ENCODE measurements around the gene TRIM45.

TRIM45 gene, protein sequence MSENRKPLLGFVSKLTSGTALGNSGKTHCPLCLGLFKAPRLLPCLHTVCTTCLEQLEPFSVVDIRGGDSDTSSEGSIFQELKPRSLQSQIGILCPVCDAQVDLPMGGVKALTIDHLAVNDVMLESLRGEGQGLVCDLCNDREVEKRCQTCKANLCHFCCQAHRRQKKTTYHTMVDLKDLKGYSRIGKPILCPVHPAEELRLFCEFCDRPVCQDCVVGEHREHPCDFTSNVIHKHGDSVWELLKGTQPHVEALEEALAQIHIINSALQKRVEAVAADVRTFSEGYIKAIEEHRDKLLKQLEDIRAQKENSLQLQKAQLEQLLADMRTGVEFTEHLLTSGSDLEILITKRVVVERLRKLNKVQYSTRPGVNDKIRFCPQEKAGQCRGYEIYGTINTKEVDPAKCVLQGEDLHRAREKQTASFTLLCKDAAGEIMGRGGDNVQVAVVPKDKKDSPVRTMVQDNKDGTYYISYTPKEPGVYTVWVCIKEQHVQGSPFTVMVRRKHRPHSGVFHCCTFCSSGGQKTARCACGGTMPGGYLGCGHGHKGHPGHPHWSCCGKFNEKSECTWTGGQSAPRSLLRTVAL

GRCh38 chr1:117121589-117122329 is at the start of gene TRIM45:
TRIM45 (minus strand) TSS chr1:117121749; CDS start chr1:117121201, 548 bp downstream.
- H3K4me3 ChIP-seq (ENCODE audit: insufficient read length, low read depth), result peak within 1 kb of the TSS; percentile 82
- H3K9ac ChIP-seq (ENCODE audit: insufficient read length, low read depth), result peak within 1 kb of the TSS; percentile 95
- H3K36me3 ChIP-seq (ENCODE audit: insufficient read depth, insufficient read length, low read length), result peaks cover 21% of the 10 kb centered on the region
- H3K9me3 ChIP-seq (ENCODE audit: insufficient read depth, low read length), result no peaks in the 10 kb centered on the region
- peak; percentile 92 for DNase-seq (ENCODE audit: low read depth, low spot score)
- TF ChIP-seq SUZ12 (IDR thresholded peaks at IDR 0.05; ENCODE audit: extremely low read depth, insufficient read depth, insufficient read length) (no peak), YY1 (IDR thresholded peaks at IDR 0.05; ENCODE audit: insufficient read depth, insufficient read length) (no peak), ZNF274 (IDR thresholded peaks at IDR 0.05; ENCODE audit: low read depth, low read length) (no peak)
- H3K4me1 ChIP-seq (ENCODE audit: insufficient read depth, insufficient read length), result peaks cover 5% of the 10 kb centered on the region
- peaks cover 7% of the 10 kb centered on the region for H3K27me3 ChIP-seq (ENCODE audit: insufficient read depth, insufficient read length)

- peaks cover 3% of the 10 kb centered on the region for H3K4me1 ChIP-seq (ENCODE audit: insufficient read depth, insufficient read length)
- H3K27me3 ChIP-seq (ENCODE audit: insufficient read depth, insufficient read length), result no peaks in the 10 kb centered on the region
- H3K36me3 ChIP-seq (ENCODE audit: insufficient read depth, insufficient read length, low read length), result no peaks in the 10 kb centered on the region
- TF ChIP-seq ZNF274 (IDR thresholded peaks at IDR 0.05; ENCODE audit: low read depth, low read length) (no peak), SUZ12 (IDR thresholded peaks at IDR 0.05; ENCODE audit: extremely low read depth, insufficient read depth, insufficient read length) (no peak), YY1 (IDR thresholded peaks at IDR 0.05; ENCODE audit: insufficient read depth, insufficient read length) (no peak)
- H3K4me3 ChIP-seq (ENCODE audit: insufficient read length, low read depth), result no peak overlapping the region
- peaks cover 6% of the 10 kb centered on the region; the same call in 1 of the 2 replicates for H3K9me3 ChIP-seq (ENCODE audit: insufficient read depth, low read length)
- DNase-seq (ENCODE audit: low read depth, low spot score), result peak; percentile 38
- no peak overlapping the region for H3K9ac ChIP-seq (ENCODE audit: insufficient read length, low read depth)
Observed at GRCh38 chr1:117169871-117170596, 48.5 kb upstream of the TRIM45 start.

- H3K4me3 ChIP-seq (ENCODE audit: insufficient read length, low read depth), result no peak overlapping the region
- H3K9ac ChIP-seq (ENCODE audit: insufficient read length, low read depth), result no peak overlapping the region
- no peaks in the 10 kb centered on the region for H3K4me1 ChIP-seq (ENCODE audit: insufficient read depth, insufficient read length)
- DNase-seq (ENCODE audit: low read depth, low spot score), result no peak
- no peaks in the 10 kb centered on the region for H3K36me3 ChIP-seq (ENCODE audit: insufficient read depth, insufficient read length, low read length)
- TF ChIP-seq YY1 (IDR thresholded peaks at IDR 0.05; ENCODE audit: insufficient read depth, insufficient read length) (no peak), SUZ12 (IDR thresholded peaks at IDR 0.05; ENCODE audit: extremely low read depth, insufficient read depth, insufficient read length) (no peak), ZNF274 (IDR thresholded peaks at IDR 0.05; ENCODE audit: low read depth, low read length) (no peak)
- peaks cover 8% of the 10 kb centered on the region; the same call in 1 of the 2 replicates for H3K9me3 ChIP-seq (ENCODE audit: insufficient read depth, low read length)
- H3K27me3 ChIP-seq (ENCODE audit: insufficient read depth, insufficient read length), result no peaks in the 10 kb centered on the region
Observed at GRCh38 chr1:117167402-117167801, 45.9 kb upstream of the TRIM45 start.

- Histone ChIP-seq H3K9ac (ENCODE audit: insufficient read length, low read depth) (no peak overlapping the region), H3K36me3 (ENCODE audit: insufficient read depth, insufficient read length, low read length) (no peaks in the 10 kb centered on the region), H3K9me3 (ENCODE audit: insufficient read depth, low read length) (peaks cover 8% of the 10 kb centered on the region; the same call in 1 of the 2 replicates), H3K4me1 (ENCODE audit: insufficient read depth, insufficient read length) (no peaks in the 10 kb centered on the region), H3K4me3 (ENCODE audit: insufficient read length, low read depth) (no peak overlapping the region), H3K27me3 (ENCODE audit: insufficient read depth, insufficient read length) (no peaks in the 10 kb centered on the region)
- DNase-seq (ENCODE audit: low read depth, low spot score), result no peak
- TF ChIP-seq YY1 (IDR thresholded peaks at IDR 0.05; ENCODE audit: insufficient read depth, insufficient read length) (no peak), SUZ12 (IDR thresholded peaks at IDR 0.05; ENCODE audit: extremely low read depth, insufficient read depth, insufficient read length) (no peak), ZNF274 (IDR thresholded peaks at IDR 0.05; ENCODE audit: low read depth, low read length) (no peak)
Observed at GRCh38 chr1:117166076-117166475, 44.5 kb upstream of the TRIM45 start.

DNA sequence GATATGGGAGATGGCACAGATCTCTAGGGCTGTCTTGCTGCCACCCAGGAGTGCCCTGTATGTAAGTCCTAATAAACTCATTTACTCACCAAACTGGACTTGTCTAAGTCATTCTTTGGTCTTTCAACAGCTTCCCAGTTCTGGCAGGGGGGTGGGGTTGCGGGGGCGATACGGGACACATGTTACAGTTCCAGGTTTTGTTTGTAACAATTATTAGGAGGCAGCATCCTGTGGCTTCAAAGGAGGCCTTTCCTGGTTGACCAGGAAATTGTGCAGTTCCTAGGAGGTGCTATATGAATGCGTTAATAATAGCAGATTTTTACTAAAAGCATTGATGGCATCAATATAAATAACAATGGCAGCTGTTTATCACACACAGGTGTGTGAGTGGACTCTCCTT is 42.7 kb upstream of the TRIM45 start:
- Histone ChIP-seq H3K9me3 (ENCODE audit: insufficient read depth, low read length) (peaks cover 8% of the 10 kb centered on the region; the same call in 1 of the 2 replicates), H3K4me1 (ENCODE audit: insufficient read depth, insufficient read length) (no peaks in the 10 kb centered on the region), H3K36me3 (ENCODE audit: insufficient read depth, insufficient read length, low read length) (no peaks in the 10 kb centered on the region), H3K27me3 (ENCODE audit: insufficient read depth, insufficient read length) (no peaks in the 10 kb centered on the region), H3K4me3 (ENCODE audit: insufficient read length, low read depth) (no peak overlapping the region), H3K9ac (ENCODE audit: insufficient read length, low read depth) (no peak overlapping the region)
- DNase-seq (ENCODE audit: low read depth, low spot score), result no peak
- TF ChIP-seq SUZ12 (IDR thresholded peaks at IDR 0.05; ENCODE audit: extremely low read depth, insufficient read depth, insufficient read length) (no peak), ZNF274 (IDR thresholded peaks at IDR 0.05; ENCODE audit: low read depth, low read length) (no peak), YY1 (IDR thresholded peaks at IDR 0.05; ENCODE audit: insufficient read depth, insufficient read length) (no peak)

DNA sequence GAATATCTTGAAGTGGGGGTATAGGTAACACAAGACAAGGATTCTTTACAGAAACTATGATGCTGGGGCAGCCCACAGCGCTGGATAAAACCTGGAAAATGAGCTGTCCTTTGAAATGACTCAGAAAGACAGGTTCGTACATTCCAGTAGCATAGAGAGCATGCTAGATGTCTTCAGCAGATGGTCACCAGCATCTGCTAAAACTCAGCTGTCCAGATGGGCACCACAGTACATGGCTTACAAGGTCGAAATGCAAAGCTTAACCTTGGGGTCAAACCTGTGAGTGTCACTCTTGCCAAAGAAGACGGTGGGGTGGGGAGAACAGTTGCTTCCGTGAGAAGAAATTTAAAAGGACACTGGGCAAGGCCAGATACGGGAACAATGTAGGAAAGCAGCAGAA is 41.3 kb upstream of the TRIM45 start:
- Histone ChIP-seq H3K9me3 (ENCODE audit: insufficient read depth, low read length) (peaks cover 14% of the 10 kb centered on the region; the same call in 1 of the 2 replicates), H3K27me3 (ENCODE audit: insufficient read depth, insufficient read length) (no peaks in the 10 kb centered on the region), H3K4me1 (ENCODE audit: insufficient read depth, insufficient read length) (no peaks in the 10 kb centered on the region), H3K36me3 (ENCODE audit: insufficient read depth, insufficient read length, low read length) (no peaks in the 10 kb centered on the region), H3K9ac (ENCODE audit: insufficient read length, low read depth) (no peak overlapping the region), H3K4me3 (ENCODE audit: insufficient read length, low read depth) (no peak overlapping the region)
- TF ChIP-seq ZNF274 (IDR thresholded peaks at IDR 0.05; ENCODE audit: low read depth, low read length) (no peak), YY1 (IDR thresholded peaks at IDR 0.05; ENCODE audit: insufficient read depth, insufficient read length) (no peak), SUZ12 (IDR thresholded peaks at IDR 0.05; ENCODE audit: extremely low read depth, insufficient read depth, insufficient read length) (no peak)
- no peak for DNase-seq (ENCODE audit: low read depth, low spot score)
